Omental fat pad (tissue), 4 donors: ENCODE measurements around the gene C1S. TPM values are rescaled to one million over a fixed set of nuclear protein-coding genes. Genes with fewer than 3 reads are reported as not detected.

Experiments
- ATAC-seq: fragments of 150-250 bp; one replicate; pipeline ENCODE4 v1.9.1; 2016; ENCODE audit warnings: mild to moderate bottlenecking, moderate library complexity; ENCODE audit not compliant: low FRiP score
- DNase-seq: peaks from one replicate; pipeline ENCODE4 v3.0.0-alpha.2; 2019; ENCODE audit warnings: low spot score
- CTCF ChIP-seq, 3 donors: fragments of 450-650 bp; IDR thresholded peaks; one replicate each; pipeline ENCODE4 v1.5.1; 2016 to 2017; ENCODE audit warnings: antibody characterized with exemption in 3 of 3, mild to moderate bottlenecking in 3 of 3, moderate library complexity in 2 of 3
- total RNA-seq, 4 donors: library from RNA; depleted of rRNA; stranded (reverse); fragments of >200 nt; gene quantifications; one replicate each; pipeline ENCODE4 v1.1.0, GENCODE V29; 2016

Gene C1S
- total RNA-seq, 4 donors from 2014 or later = 490 to 872 (median 705) TPM

- no peak for TF ChIP-seq CTCF (IDR thresholded peaks at IDR 0.05)
- ATAC-seq (peak; percentile 38), DNase-seq (no peak)
Measured at GRCh38 chr12:7075939-7076338, 15.4 kb downstream of the C1S start.

DNA sequence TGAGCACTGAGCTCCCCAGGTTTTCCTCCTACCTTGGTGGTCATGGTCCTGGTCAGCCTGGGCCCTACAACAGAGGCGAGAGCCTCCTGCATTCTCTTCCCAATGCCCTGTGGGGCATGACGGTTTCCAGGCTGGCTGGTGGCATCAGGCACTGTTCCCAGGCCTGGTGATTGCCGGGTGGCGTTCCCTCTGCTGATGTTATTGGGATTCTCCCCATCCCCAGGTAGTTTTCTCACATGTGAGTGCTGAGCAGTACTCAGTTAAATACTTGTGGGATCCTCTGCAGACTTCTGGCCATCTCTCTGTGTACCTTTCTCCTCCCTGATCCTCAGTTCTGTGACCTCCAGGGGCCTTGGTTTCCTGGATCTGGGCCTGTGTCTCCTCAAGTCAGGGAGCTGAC, 16.0 kb downstream of the C1S start:
- DNase-seq = no peak
- no peak for TF ChIP-seq CTCF (IDR thresholded peaks at IDR 0.05)
- ATAC-seq = no peak

- TF ChIP-seq CTCF (IDR thresholded peaks at IDR 0.05) = no peak
- no peak for ATAC-seq
- DNase-seq = no peak
Measured at GRCh38 chr12:7078163-7078562, 17.6 kb downstream of the C1S start.

DNA sequence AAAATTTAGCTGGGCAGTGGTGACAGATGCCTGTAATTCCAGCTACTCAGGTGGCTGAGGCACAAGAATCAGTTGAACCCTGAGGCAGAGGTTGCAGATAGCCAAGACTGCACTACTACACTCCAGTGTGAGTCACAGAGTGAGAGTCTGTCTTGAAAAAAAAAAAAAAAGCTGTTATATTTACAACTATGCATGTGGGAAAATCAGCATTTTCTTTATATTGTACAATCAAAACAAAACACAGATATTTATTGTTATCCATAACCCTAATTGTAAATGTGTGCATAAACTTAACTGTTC, 19.3 kb downstream of the C1S start:
- DNase-seq (no peak), ATAC-seq (peak; percentile 79)

DNA sequence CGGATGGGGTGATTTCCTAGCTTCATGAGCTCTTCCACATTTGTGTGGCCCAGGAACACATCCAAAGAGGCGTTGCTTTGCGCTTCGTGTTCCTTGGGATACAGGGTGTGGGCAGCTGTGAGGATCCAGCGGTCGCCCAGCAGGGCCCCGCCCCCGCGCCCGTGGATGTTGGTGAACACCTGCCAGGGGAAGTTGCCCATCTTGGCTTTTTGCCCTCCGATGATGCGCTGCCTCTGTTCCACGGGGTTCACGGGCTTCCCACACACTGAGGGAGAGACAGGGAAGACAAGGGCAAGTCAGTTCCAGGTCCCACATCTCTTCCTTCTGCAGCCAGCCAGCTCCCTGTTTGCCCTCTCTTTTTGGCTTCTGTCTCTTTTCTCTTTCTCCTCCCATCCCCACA, 20.5 kb downstream of the C1S start:
- DNase-seq = no peak
- no peak for ATAC-seq
- TF ChIP-seq CTCF (IDR thresholded peaks at IDR 0.05) = no peak

More for the DNA sequence above, 19.3 kb downstream of the C1S start:
- no peak for TF ChIP-seq CTCF (IDR thresholded peaks at IDR 0.05)

GRCh38 chr12:7083125-7083524, 22.6 kb downstream of the C1S start:
- no peak for TF ChIP-seq CTCF (IDR thresholded peaks at IDR 0.05)
- DNase-seq (no peak), ATAC-seq (no peak)

GRCh38 chr12:7089196-7089871, 28.8 kb downstream of the C1S start:
- no peak for ATAC-seq
- TF ChIP-seq CTCF (IDR thresholded peaks at IDR 0.05) = no peak
- DNase-seq = no peak
